NCI-H524 (cell line): Measurements from ENCODE around the gene MCTP1.

Experiments
- DNase-seq, 2 experiments: peaks; one replicate each; lab custom pipeline; 2025; lab: John Stamatoyannopoulos, UW

MCTP1 gene

DNA sequence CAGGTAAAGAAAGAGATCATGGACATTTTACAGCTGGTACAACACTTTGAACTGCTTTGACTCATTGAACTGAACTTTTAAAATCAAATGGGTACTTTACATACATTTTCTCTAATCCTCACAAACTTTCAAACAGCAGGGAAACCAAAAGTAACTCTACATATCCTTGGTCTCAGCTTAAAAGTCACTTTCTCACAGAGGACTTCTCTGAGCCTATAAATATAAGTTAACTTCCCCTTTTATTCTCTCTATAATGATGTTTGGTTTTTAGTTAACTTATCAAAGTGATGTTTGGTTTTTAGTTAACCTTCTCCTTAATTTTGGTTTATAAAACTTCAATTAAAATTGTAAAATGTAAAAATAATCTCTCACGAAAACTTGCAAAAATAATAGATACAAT is 209.8 kb downstream of the MCTP1 start:
- DNase-seq, result no peak

- DNase-seq, result no peak
Observed at GRCh38 chr5:95072281-95072680, 212.6 kb downstream of the MCTP1 start.

GRCh38 chr5:95070866-95071265 is 214.0 kb downstream of the MCTP1 start:
- peak in 1 of 2 experiments; percentile 1 for DNase-seq

DNA sequence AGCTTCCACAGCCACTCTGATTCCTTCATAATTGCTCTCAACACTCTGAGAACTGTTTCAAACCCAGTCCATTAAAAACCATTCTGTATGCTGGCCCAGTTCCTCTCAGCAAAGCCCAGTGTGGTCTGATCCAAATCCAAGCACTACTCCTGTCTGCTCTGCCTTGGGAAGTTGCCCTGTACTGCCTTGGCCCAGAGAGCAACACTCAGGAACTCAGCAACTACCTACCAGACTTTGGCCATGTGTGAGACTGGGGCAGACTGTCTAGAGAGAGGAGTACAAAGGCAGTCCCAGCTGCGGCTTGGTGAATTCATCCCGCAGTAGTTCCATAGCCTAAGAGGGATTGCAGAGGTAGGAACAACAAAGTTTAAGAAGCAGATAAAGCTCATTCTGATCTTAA is 214.4 kb downstream of the MCTP1 start:
- no peak for DNase-seq

GRCh38 chr5:95069948-95070347 is 214.9 kb downstream of the MCTP1 start:
- DNase-seq, result no peak

DNA sequence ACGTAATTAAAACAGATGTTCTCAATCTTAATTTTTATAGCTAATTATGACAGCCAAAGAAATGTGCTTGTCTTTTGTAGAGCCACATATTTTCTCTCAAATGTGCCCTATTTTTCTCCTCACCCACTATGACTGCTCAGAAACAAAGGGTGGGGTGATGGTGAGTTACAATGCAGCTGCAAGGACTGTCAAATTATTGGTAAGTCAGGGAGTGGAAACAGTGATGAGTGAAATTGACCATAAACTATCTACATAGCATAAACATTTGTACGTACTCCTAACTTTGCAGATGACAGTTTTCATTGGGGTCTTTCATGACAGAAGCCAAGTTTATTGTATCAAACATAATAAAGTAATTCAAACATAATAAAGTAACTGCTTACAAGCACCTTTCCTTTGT is 215.9 kb downstream of the MCTP1 start:
- DNase-seq, result no peak

- DNase-seq, result no peak
Observed at GRCh38 chr5:95068289-95068910, 216.5 kb downstream of the MCTP1 start.

DNA sequence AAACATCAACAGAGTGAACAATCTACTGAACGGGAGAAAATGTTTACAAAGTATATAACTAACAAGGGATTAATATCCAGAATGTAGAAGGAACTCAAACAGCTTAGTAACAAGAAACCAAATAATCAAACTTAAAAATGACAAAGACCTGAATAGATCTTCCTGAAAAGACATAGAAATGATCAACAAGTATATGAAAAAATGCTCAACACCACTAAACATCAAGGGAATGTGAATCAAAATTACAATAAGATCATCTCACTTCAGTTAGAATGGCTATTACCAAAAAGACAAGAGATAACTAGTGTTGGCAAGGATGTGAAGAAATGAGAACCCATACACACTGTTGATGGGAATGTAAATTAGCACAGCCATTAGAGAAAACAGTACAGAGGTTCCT is 218.8 kb downstream of the MCTP1 start:
- DNase-seq, result no peak

- DNase-seq, result no peak
Observed at GRCh38 chr5:95063492-95063891, 221.4 kb downstream of the MCTP1 start.

DNA sequence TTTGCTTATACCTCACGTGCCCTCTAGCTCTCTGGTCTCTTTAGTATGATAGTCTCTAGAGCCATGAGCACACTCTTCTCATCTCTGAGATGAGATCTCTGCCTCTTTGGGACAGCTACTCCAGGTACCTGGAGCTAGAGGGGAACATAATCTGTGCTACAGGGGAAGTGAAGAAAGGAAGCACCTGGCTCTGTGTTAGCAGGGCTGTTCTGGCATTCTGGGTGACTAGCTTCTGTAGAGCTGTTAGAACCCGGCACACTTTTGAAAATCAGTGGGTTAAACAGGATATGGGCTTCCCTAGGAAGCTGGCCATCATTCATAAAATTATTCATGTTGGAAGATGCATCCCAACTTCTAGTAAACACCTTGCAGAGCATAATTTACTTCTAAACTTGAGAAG is 224.8 kb downstream of the MCTP1 start:
- no peak for DNase-seq

DNA sequence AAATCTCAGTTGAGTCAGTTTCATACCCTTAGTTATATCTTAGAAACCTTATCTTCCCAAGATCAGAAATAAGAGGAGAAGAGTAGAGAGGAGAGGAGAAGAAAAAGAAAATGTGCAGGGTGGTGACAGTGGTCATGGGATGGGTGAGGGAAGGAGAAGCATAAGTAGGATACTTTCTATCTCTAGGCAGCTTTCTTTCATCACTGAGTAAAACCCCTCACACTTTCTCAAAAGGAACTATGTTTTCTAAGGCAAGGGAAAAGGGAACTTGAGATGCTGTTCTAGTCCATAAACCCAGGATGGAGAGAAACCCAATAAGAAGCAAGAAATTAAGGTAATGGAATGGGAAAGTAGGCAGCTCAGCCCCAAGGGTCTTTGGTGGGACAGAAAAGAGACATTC is 225.3 kb downstream of the MCTP1 start:
- no peak for DNase-seq

- DNase-seq, result no peak
Observed at GRCh38 chr5:95057615-95058014, 227.3 kb downstream of the MCTP1 start.

GRCh38 chr5:95053253-95053652 is 231.6 kb downstream of the MCTP1 start:
- DNase-seq, result no peak

- no peak for DNase-seq
Observed at GRCh38 chr5:95050708-95051107, 234.2 kb downstream of the MCTP1 start.

- DNase-seq, result no peak
Observed at GRCh38 chr5:95048628-95049027, 236.3 kb downstream of the MCTP1 start.

GRCh38 chr5:95045181-95045965 is 239.5 kb downstream of the MCTP1 start:
- DNase-seq, result no peak

- DNase-seq, result no peak
Observed at GRCh38 chr5:95044096-95044495, 240.8 kb downstream of the MCTP1 start.

DNA sequence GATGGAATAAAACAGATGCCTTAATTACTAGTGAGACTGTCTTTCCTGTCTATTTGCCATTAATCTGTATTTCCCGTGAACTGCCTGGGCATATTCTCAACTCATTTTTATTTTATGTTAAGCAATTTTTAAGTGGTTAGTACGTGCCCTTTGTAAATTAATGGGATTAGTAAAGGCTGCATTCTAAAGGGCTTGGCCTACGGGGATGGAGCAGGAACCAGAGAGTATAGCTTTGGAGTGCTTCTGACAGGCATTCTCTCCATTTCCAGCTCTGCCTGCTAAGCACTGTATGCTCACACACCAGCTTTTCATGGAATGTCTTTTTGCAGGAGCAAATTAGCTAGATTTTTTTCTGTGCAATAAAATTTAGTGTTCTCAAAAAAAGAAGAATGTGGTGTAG is 241.2 kb downstream of the MCTP1 start:
- DNase-seq, result no peak

- DNase-seq, result no peak
Observed at GRCh38 chr5:95043234-95043633, 241.7 kb downstream of the MCTP1 start.

DNA sequence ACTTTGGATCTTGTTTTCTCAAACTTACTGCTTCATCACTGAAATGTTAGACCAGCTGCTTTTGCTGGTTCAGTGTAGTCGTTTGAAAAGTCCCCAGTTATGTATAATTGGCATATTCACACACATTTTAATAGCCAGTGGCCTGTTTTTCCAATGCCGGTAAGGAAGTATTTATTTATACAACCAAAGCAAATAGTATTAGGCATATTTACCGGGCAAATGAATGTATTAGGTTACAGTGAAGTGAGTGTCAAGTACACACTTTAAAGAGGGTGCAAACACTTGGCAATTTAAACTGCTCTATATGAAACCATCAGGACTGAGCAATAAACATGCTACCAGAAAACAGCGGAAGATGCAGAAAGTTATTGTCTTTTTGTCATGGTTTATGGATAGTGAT is 242.9 kb downstream of the MCTP1 start:
- no peak for DNase-seq

DNA sequence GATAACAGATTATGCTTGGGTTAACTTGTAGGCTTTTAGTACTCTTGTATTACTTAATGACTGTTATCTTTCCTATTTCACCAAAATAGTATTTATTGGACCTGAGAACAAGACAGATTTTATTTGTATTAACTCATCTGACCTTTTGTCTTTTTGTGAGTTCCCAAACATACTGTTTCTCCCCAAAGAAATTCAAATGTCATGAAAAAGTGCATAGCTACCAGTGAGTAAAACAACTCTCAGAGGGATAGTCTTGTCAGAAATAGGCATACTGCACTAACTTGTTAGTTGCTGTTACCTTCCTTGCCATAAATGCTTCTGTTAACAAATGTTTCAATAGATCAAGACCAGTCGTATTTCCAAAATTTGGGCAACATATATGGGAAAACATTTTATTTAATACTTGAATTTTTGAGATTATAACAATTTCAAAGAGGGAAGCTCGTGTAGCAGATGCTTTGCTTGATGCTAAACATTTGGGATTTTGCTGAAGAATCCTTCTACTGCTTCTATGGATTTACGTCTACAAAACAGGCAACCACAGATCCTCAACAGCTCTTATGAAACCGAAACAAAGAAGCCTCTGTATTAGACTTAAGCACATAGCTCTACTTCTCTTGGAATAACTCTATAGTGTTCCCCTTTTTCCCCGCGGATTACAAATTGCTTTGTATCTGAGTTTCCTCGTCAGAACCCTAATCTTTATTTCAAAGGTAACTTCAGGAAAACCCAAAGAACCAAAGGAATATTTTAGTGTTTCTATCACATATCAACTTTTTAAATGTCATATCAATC is 248.8 kb downstream of the MCTP1 start:
- DNase-seq, result no peak

DNA sequence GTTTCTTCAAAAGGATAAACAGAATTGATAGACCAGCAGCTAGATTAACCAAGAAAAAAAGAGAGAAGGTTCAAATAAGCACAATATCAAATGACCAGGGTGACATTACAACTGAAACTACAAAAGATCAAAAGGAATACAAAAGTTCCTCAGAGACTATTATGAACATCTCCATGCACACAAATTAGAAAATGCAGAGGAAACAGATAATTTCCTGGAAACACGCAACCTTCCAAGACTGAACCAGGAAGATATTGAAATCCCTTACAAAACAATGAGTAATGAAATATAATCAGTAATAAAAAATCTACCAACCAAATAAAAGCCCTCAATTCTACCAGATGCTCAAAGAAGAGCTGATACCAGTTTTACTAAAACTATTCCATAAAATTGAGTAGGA is 252.1 kb downstream of the MCTP1 start:
- no peak for DNase-seq
